ENCODE measurements around the gene RTN4. TPM values are rescaled to one million over a fixed set of nuclear protein-coding genes. Genes with fewer than 3 reads are reported as not detected.
"Not testable (repeated sequence)": the region's sequence is repeated elsewhere in the genome, so short reads cannot be mapped to it uniquely, and the experiment has no call there.

RTN4 gene
- total RNA-seq, 1 experiment from 2014 or later = 295 TPM

GRCh38 chr2:55076019-55076418 is 25.8 kb upstream of the RTN4 start:
- not testable (repeated sequence) for DNase-seq (ENCODE audit: low read depth)

- DNase-seq (ENCODE audit: low read depth) = no peak
Measured at GRCh38 chr2:55073000-55073983, 23.0 kb upstream of the RTN4 start.

- DNase-seq (ENCODE audit: low read depth) = peak; percentile 10
Measured at GRCh38 chr2:55063713-55064323, 13.6 kb upstream of the RTN4 start.

GRCh38 chr2:55063226-55063625 is 13.0 kb upstream of the RTN4 start:
- no peak for DNase-seq (ENCODE audit: low read depth)

GRCh38 chr2:55062754-55063153 is 12.5 kb upstream of the RTN4 start:
- no peak for DNase-seq (ENCODE audit: low read depth)

- DNase-seq (ENCODE audit: low read depth) = no peak
Measured at GRCh38 chr2:55061523-55062344, 11.5 kb upstream of the RTN4 start.

- no peak for DNase-seq (ENCODE audit: low read depth)
Measured at GRCh38 chr2:55059793-55060192, 9.5 kb upstream of the RTN4 start.

GRCh38 chr2:55057474-55057873 is 7.2 kb upstream of the RTN4 start:
- no peak for DNase-seq (ENCODE audit: low read depth)

- DNase-seq (ENCODE audit: low read depth) = no peak
Measured at GRCh38 chr2:55056024-55056521, 5.8 kb upstream of the RTN4 start.

GRCh38 chr2:55054106-55054875 is 4.0 kb upstream of the RTN4 start:
- no peak for DNase-seq (ENCODE audit: low read depth)

- DNase-seq (ENCODE audit: low read depth) = not testable (repeated sequence)
Measured at GRCh38 chr2:55053225-55053624, 3.0 kb upstream of the RTN4 start.

GRCh38 chr2:55052129-55053061 is 2.1 kb upstream of the RTN4 start:
- peak; percentile 49 for DNase-seq (ENCODE audit: low read depth)

- peak; percentile 99 for DNase-seq (ENCODE audit: low read depth)
Measured at GRCh38 chr2:55051026-55051866, 995 bp upstream of the RTN4 start.

GRCh38 chr2:55049821-55050099 is 491 bp downstream of the RTN4 start:
- DNase-seq (ENCODE audit: low read depth) = no peak

- DNase-seq (ENCODE audit: low read depth) = peak; percentile 74
Measured at GRCh38 chr2:55049043-55049820, 1.0 kb downstream of the RTN4 start.

GRCh38 chr2:55048508-55049042 is 1.7 kb downstream of the RTN4 start:
- peak; percentile 47 for DNase-seq (ENCODE audit: low read depth)

GRCh38 chr2:55047677-55048299 is 2.5 kb downstream of the RTN4 start:
- DNase-seq (ENCODE audit: low read depth) = peak; percentile 43
